DOHH2 (cell line): Measurements from ENCODE around the gene TRPV6.

ENCODE experiments used
- H3F3A ChIP-seq: fragments of 200-600 bp; sonication (generic), shearing (Covaris generic); 2 replicates; pipeline ENCODE4 v1.6.0; 2016; ENCODE audit warnings: antibody characterized with exemption, mild to moderate bottlenecking; ENCODE audit not compliant: control insufficient read depth, insufficient read depth
- H3K27ac ChIP-seq: fragments of 200-600 bp; sonication (generic); 2 replicates; pipeline ENCODE4 v1.5.1; 2014; ENCODE audit warnings: low read depth, mild to moderate bottlenecking, low read length, moderate library complexity
- H3K27me3 ChIP-seq: fragments of 200-600 bp; sonication (generic); 2 replicates; pipeline ENCODE4 v1.6.1; 2014; ENCODE audit warnings: mild to moderate bottlenecking, low read length, mixed read lengths; ENCODE audit not compliant: control insufficient read depth
- H3K36me3 ChIP-seq: fragments of 200-600 bp; sonication (generic); 2 replicates; pipeline ENCODE4 v1.6.1; 2014; ENCODE audit warnings: mild to moderate bottlenecking, low read length, moderate library complexity, mixed read lengths; ENCODE audit not compliant: control insufficient read depth
- H3K4me1 ChIP-seq: fragments of 200-600 bp; sonication (generic); 2 replicates; pipeline ENCODE4 v1.6.1; 2014; ENCODE audit warnings: mild to moderate bottlenecking, low read length, mixed read lengths; ENCODE audit not compliant: control insufficient read depth
- H3K4me2 ChIP-seq: fragments of 200-600 bp; sonication (generic); 2 replicates; pipeline ENCODE4 v1.6.0; 2014; ENCODE audit warnings: mild to moderate bottlenecking, low read length, moderate library complexity
- H3K4me3 ChIP-seq: fragments of 200-600 bp; sonication (generic); 2 replicates; pipeline ENCODE4 v1.5.1; 2014; ENCODE audit warnings: mild to moderate bottlenecking, low read length, mixed read lengths
- H3K79me2 ChIP-seq: fragments of 200-600 bp; sonication (generic); 2 replicates; pipeline ENCODE4 v1.6.1; 2014; ENCODE audit warnings: mild to moderate bottlenecking, low read length, mixed read lengths; ENCODE audit not compliant: control insufficient read depth
- H3K9me2 ChIP-seq: fragments of 200-600 bp; sonication (generic); replicated peaks from 2 replicates; pipeline ENCODE4 v1.6.1; 2014; ENCODE audit warnings: mild to moderate bottlenecking, low read length, mixed read lengths; ENCODE audit not compliant: control insufficient read depth
- H3K9me3 ChIP-seq: fragments of 200-600 bp; sonication (generic); 2 replicates; pipeline ENCODE4 v1.6.1; 2014; ENCODE audit warnings: antibody characterized with exemption, low read length, mixed read lengths; ENCODE audit not compliant: control insufficient read depth, insufficient read depth
- H4K20me1 ChIP-seq: fragments of 200-600 bp; sonication (generic); 2 replicates; pipeline ENCODE4 v1.6.0; 2014; ENCODE audit warnings: low read depth, mild to moderate bottlenecking, antibody characterized with exemption, low read length, moderate library complexity; ENCODE audit not compliant: control insufficient read depth, insufficient read depth
- EZH2phosphoT487 ChIP-seq: fragments of 200-600 bp; sonication (generic); IDR thresholded peaks from 2 replicates; pipeline ENCODE4 v1.6.1; 2017; ENCODE audit warnings: borderline replicate concordance, mild to moderate bottlenecking, antibody characterized with exemption, low read length, moderate library complexity, mixed read lengths
- TF ChIP-seq, protein P1 (sequence below): fragments of 200-600 bp; sonication (generic); IDR thresholded peaks from one replicate; pipeline ENCODE4 v1.5.1; 2014; ENCODE audit warnings: antibody characterized with exemption, mild to moderate bottlenecking, low read depth, low read length; ENCODE audit not compliant: poor library complexity, severe bottlenecking

The TRPV6 gene

GRCh38 chr7:142882338-142882678 lies 3.2 kb downstream of the TRPV6 start:
- Histone ChIP-seq H3K4me2 (no peak overlapping the region), H3K79me2 (no peaks in the 10 kb centered on the region), H3K9me3 (no peaks in the 10 kb centered on the region), H3K27me3 (peaks cover 44% of the 10 kb centered on the region), H3K36me3 (no peaks in the 10 kb centered on the region), H3K4me3 (no peak overlapping the region), H3K27ac (no peak overlapping the region), H3F3A (no peaks in the 10 kb centered on the region), H3K9me2 (no peaks in the 10 kb centered on the region), H4K20me1 (no peaks in the 10 kb centered on the region; the same call in 1 of the 2 replicates), H3K4me1 (no peaks in the 10 kb centered on the region)
- no peak for TF ChIP-seq EZH2phosphoT487
- TF ChIP-seq, protein P1, sequence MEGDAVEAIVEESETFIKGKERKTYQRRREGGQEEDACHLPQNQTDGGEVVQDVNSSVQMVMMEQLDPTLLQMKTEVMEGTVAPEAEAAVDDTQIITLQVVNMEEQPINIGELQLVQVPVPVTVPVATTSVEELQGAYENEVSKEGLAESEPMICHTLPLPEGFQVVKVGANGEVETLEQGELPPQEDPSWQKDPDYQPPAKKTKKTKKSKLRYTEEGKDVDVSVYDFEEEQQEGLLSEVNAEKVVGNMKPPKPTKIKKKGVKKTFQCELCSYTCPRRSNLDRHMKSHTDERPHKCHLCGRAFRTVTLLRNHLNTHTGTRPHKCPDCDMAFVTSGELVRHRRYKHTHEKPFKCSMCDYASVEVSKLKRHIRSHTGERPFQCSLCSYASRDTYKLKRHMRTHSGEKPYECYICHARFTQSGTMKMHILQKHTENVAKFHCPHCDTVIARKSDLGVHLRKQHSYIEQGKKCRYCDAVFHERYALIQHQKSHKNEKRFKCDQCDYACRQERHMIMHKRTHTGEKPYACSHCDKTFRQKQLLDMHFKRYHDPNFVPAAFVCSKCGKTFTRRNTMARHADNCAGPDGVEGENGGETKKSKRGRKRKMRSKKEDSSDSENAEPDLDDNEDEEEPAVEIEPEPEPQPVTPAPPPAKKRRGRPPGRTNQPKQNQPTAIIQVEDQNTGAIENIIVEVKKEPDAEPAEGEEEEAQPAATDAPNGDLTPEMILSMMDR: no peak

DNA sequence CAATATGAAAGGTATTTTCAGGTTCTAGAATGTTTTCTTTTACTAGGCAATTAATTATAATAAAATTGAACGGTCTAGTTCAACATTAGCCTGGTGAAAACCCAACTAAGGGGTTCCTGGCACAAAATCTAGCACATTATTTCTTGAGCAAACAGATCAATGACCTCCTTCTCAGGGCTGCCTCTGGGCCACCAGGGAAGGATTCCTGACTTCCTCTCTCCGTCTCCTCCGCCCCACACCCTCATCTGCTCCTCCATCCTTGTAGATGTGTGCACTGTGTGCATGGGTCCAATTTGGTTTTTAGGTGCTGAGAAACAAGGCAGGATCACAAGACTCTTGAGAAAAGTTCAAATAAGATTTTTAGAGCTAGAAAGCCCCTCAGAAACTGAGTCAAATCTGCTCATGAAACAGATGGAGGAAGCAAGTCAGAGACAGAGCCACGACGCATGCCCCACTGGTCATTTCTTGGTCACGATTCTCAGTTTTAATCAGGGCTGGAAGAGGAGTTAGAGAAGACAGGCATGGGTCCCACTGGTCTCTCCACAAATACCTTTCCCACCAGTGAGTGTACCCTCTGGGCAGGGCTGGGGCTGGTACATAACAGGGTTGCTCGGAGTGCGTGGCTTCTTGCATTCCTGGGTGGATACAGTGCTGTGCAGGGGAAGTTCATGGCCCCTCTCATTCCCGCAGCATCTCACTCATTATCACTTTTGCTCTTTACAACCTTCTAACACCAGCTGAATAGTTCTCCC lies 3.8 kb downstream of the TRPV6 start:
- no peaks in the 10 kb centered on the region for H3K9me3 ChIP-seq
- H3K79me2 ChIP-seq: no peaks in the 10 kb centered on the region
- no peak overlapping the region for H3K4me2 ChIP-seq
- peaks cover 45% of the 10 kb centered on the region for H3K27me3 ChIP-seq
- no peak overlapping the region for H3K27ac ChIP-seq
- no peaks in the 10 kb centered on the region for H3K36me3 ChIP-seq
- no peaks in the 10 kb centered on the region for H3K9me2 ChIP-seq
- H3K4me3 ChIP-seq: no peak overlapping the region
- H3K4me1 ChIP-seq: no peaks in the 10 kb centered on the region
- H4K20me1 ChIP-seq: no peaks in the 10 kb centered on the region; the same call in 1 of the 2 replicates
- TF ChIP-seq, protein P1: no peak
- TF ChIP-seq EZH2phosphoT487: no peak
- no peaks in the 10 kb centered on the region for H3F3A ChIP-seq

GRCh38 chr7:142880876-142881505 lies 4.6 kb downstream of the TRPV6 start:
- H3K27me3 ChIP-seq: peaks cover 46% of the 10 kb centered on the region
- H3K36me3 ChIP-seq: no peaks in the 10 kb centered on the region
- H3K79me2 ChIP-seq: no peaks in the 10 kb centered on the region
- no peaks in the 10 kb centered on the region for H3K9me3 ChIP-seq
- TF ChIP-seq, protein P1: peak; percentile 99
- no peak for TF ChIP-seq EZH2phosphoT487
- no peak overlapping the region for H3K4me3 ChIP-seq
- no peak overlapping the region for H3K27ac ChIP-seq
- H4K20me1 ChIP-seq: no peaks in the 10 kb centered on the region; the same call in 1 of the 2 replicates
- H3F3A ChIP-seq: no peaks in the 10 kb centered on the region
- H3K9me2 ChIP-seq: no peaks in the 10 kb centered on the region
- H3K4me2 ChIP-seq: no peak overlapping the region
- H3K4me1 ChIP-seq: no peaks in the 10 kb centered on the region
